Astrocyte of the cerebellum (primary cell): ENCODE data around the gene SURF1.
"Not testable (repeated sequence)": the region's sequence is repeated elsewhere in the genome, so short reads cannot be mapped to it uniquely, and the experiment has no call there.

Experiments used
- DNase-seq: peaks from one replicate; pipeline ENCODE4 v3.0.0-alpha.2; 2011; ENCODE audit warnings: low read depth
- H3K4me3 ChIP-seq: 2 replicates; pipeline ENCODE4 v1.5.1; 2011; ENCODE audit warnings: mild to moderate bottlenecking, low read depth, low read length, moderate library complexity
- in situ Hi-C: cut with HindIII; loops from 2 replicates; pipeline ENCODE4 v1.10.0; 2017; ENCODE audit warnings: low sequenced_read_pairs
- TF ChIP-seq, protein P1 (sequence below): IDR thresholded peaks from 2 replicates; pipeline ENCODE4 v1.5.1; 2012; ENCODE audit warnings: low read length, low read depth, moderate library complexity, mild to moderate bottlenecking; ENCODE audit errors: missing control alignments

Gene SURF1

DNA sequence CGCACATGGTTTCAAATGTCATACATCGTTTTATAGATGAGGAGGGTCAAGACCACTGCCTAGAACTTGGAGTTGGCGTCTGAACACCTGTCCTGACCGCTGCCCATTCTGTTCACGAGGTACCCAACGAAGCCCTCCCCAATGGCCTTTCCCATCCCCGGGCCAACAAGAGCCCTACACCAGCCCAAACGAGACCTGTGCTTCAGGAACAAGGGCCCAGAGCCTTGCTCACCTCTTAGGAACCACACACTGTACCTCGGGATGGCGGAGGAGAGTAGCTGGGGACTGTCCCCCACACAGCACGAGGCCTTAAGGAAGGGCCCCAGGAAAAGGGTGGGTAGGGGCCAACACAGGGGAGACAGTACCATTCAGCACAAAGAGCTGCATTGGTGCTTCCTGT lies 23.3 kb downstream of the SURF1 start:
- TF ChIP-seq, protein P1, sequence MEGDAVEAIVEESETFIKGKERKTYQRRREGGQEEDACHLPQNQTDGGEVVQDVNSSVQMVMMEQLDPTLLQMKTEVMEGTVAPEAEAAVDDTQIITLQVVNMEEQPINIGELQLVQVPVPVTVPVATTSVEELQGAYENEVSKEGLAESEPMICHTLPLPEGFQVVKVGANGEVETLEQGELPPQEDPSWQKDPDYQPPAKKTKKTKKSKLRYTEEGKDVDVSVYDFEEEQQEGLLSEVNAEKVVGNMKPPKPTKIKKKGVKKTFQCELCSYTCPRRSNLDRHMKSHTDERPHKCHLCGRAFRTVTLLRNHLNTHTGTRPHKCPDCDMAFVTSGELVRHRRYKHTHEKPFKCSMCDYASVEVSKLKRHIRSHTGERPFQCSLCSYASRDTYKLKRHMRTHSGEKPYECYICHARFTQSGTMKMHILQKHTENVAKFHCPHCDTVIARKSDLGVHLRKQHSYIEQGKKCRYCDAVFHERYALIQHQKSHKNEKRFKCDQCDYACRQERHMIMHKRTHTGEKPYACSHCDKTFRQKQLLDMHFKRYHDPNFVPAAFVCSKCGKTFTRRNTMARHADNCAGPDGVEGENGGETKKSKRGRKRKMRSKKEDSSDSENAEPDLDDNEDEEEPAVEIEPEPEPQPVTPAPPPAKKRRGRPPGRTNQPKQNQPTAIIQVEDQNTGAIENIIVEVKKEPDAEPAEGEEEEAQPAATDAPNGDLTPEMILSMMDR: no peak
- no peak for DNase-seq
- in situ Hi-C loops: no loop called here
- no peak overlapping the region for H3K4me3 ChIP-seq

DNA sequence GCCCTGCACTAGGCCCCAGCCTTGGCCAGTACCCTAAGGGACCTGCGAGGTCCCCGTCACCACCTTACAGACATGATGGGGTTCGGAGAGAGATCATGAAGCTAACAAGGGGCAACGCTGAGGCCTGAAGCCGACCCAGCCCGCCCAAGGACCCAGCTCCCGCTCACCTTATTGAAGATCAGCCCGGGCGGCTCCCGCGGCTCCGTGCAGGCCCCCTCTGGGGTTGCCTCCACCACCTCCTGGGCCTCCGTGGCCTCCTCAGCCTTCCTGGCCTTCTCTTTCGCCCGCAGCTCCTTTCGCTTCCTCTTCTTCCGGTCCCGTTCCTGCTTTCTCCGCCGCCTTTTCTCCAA lies 23.9 kb downstream of the SURF1 start:
- in situ Hi-C loops: no loop called here
- TF ChIP-seq, protein P1: no peak
- H3K4me3 ChIP-seq: no peak overlapping the region
- DNase-seq: no peak

DNA sequence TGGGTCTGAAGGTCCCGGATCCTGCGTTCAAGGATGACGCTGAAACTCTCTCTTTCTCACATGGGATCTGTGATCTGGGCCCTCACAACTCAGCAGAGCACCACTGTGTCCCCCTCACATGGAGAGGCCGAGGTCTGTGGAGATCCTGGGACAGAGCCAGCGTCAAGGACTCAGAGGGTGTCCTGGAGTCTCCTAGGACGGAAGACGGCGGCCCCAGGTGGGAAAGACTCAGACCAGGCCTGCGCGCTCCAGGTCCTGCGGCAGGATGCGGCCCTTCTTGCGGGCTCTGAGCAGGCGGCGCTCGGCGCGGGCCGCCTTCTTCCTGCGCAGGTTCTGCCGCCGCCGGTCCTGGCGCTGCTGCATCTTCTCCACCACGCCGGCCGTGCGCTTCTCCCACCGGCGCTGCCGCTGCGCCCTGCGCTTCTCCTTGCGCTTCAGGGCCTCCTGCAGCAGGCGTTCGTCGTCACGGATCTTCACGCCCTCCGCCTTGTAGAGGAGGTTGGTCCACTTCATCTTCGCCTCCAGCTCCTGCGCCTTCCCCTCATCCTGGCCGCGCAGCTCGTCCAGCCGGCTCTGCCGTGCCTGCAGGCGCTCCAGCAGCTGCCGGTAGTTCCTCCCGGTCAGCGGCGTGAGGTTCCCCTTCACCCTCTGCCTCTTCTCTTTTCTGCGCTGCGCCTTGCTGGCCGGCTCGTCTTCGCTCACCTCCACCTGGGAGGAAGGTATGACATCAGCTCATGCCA lies 24.5 kb downstream of the SURF1 start:
- H3K4me3 ChIP-seq: no peak overlapping the region
- TF ChIP-seq, protein P1: no peak
- no peak for DNase-seq
- in situ Hi-C loops: no loop called here

DNA sequence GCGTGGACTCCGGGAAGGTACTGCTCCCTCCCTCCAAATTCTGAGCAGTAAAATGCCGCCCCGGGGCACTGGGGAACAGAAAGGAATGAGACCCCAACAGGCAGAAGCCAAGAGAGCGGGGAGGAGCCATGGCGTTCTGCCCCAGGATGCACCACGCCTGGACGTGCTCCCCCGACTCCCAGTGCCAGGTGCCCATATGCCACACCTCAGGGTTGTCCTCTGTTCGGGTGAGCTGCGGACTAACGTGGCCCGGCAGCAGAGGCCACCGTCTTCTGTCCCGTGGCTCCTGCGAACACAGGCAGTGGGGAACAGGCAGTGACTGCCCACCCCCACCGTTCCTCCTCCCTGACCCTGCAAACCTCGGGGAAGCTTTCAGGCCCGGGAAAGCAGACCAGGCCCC lies 25.1 kb downstream of the SURF1 start:
- no peak overlapping the region for H3K4me3 ChIP-seq
- TF ChIP-seq, protein P1: no peak
- in situ Hi-C loops: no loop called here
- no peak for DNase-seq

DNA sequence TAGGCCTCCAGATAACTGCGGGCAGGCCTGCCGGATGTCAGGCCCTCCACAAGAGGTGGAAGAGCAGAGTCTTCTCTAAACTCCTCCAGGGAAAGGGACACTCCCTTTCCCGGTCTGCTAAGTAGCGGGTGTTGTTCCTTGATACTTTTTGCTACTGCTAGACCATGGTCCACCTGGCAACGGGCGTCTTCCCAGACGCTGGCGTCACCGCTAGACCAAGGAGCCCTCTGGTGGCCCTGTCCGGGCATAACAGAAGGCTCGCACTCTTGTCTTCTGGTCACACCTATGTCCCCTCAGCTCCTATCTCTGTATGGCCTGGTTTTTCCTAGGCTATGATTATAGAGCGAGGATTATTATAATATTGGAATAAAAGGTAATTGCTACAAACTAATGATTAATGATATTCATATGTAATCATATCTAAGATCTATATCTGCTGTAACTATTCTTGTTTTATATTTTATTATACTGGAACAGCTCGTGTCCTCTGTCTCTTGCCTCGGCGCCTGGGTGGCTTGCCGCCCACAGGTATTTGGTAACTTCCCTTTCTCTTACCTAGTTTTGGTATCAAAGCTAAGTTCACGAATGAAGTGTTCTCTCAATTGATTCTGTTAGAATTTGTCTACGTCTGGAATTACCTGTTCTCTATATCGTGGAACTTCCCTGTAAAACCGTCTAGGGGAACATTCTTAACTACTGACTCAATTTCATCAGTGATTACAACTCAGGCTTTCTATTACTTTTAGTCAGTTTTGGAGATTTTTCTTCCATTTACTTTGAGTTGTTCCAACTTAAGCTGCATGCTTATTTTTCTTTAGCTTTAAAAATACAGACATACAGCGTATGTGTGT lies 26.8 kb downstream of the SURF1 start:
- TF ChIP-seq, protein P1: peak; percentile 59
- H3K4me3 ChIP-seq, DNase-seq, in situ Hi-C loops: not testable (repeated sequence)

DNA sequence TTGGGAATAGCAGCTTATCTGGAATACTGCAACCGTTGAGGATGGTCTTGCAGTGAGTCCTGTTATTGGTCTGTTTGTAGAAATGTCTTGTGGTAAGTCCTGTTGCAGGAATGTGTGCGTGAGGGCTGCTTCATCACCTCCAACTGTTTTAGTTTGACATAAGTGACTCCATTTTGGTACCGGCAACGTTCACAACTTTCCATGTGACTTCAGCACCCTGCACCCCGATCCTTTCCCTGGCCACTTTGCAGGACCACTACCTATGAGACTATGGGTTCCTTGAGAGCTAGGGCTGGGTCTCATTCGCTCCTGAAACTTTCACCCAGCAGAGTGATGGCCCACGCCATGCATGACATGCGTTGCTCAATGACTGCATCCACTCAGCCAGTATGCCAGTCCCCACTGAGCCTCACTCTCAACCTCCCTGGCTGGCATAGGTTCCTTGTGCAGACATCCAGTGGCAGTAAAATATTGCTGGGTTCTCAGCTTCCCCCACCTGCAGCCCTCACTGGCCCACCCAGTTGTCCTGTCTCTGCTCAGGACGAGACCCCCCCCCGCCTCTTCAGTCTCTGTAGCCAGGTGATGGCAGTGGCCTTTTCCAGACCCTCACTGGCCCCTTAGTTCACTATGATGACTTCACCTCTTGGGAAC lies 28.3 kb downstream of the SURF1 start:
- no peak overlapping the region for H3K4me3 ChIP-seq
- no peak for DNase-seq
- in situ Hi-C loops: no loop called here
- TF ChIP-seq, protein P1: no peak

DNA sequence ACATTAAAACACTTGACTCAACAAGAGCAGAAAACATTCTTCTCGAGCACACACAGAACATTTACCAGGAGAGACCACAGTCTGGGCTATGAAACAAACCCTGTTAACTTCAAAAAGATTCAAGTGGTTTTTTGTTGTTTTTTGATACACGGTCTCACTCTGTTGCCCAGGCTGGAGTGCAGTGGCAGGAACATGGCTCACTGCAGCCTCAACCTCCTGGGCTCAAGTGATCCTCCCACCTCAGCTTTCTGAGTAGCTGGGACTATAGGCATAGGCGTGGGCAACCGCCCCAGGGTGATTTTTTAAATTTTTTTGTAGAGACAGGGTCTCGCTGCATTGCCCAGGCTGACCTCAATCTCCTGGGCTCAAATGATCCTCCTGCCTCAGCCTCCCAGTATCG lies 29.3 kb downstream of the SURF1 start:
- DNase-seq, H3K4me3 ChIP-seq, in situ Hi-C loops: not testable (repeated sequence)
